HepG2 (cell line): ENCODE data around the gene LINS1. TPM values are rescaled to one million over a fixed set of nuclear protein-coding genes. Genes with fewer than 3 reads are reported as not detected.

Experiments used
- DNMT3B ChIP-seq: conservative IDR thresholded peaks from 2 replicates; pipeline ENCODE4 v1.6.1; 2016; ENCODE audit warnings: missing biosample characterization, control low read depth
- FOXA3 ChIP-seq: IDR thresholded peaks from 2 replicates; pipeline ENCODE4 v1.6.1; 2016; ENCODE audit warnings: missing genetic modification reagents, missing compliant biosample characterization
- ZNF773 ChIP-seq: sonication (generic); formaldehyde crosslinking; IDR thresholded peaks from 2 replicates; pipeline ENCODE4 v1.4.0; 2020; ENCODE audit warnings: missing genetic modification reagents, borderline replicate concordance
- ZSCAN20 ChIP-seq: sonication (generic); formaldehyde crosslinking; IDR thresholded peaks from 2 replicates; pipeline ENCODE4 v1.4.0; 2020; ENCODE audit warnings: missing genetic modification reagents, mild to moderate bottlenecking, borderline replicate concordance
- polyA plus RNA-seq, 8 experiments: library from polyadenylated mRNA; depleted of rRNA in 3 of 8; stranded (reverse) in 7 of 8; unstranded in 1 of 8; fragments of >200 nt; fragmentation: Illumina TruSeq in 4 of 8; extraction: Trizol in 4 of 8; gene quantifications; 2 replicates each; pipeline versions ENCODE4 v1.2.1 to v1.2.3, GENCODE V29; 2011 to 2016; ENCODE audit warnings: low read depth in 4 of 8, missing spikeins in 1 of 8, mixed read lengths in 1 of 8; ENCODE audit not compliant: insufficient read depth in 1 of 8
- total RNA-seq, 5 experiments: library from RNA; depleted of rRNA; stranded (reverse); fragments of >200 nt; fragmentation: Illumina TruSeq; extraction: Trizol; gene quantifications; 2 replicates each; pipeline ENCODE4 v1.2.3, GENCODE V29; 2016; ENCODE audit warnings: low read depth in 1 of 5
- TF ChIP-seq, protein P1 (sequence below): sonication (generic); formaldehyde crosslinking; IDR thresholded peaks from 2 replicates; pipeline ENCODE4 v1.5.0; 2020; ENCODE audit warnings: mild to moderate bottlenecking, missing genetic modification reagents
- TF ChIP-seq, protein P2 (sequence below): sonication (generic); formaldehyde crosslinking; IDR thresholded peaks from 2 replicates; pipeline ENCODE4 v1.4.0; 2020; ENCODE audit warnings: missing genetic modification reagents, borderline replicate concordance
- TF ChIP-seq, protein P3 (sequence below): IDR thresholded peaks from 2 replicates; pipeline ENCODE4 v1.4.0; 2020; ENCODE audit warnings: mild to moderate bottlenecking, missing genetic modification reagents

Gene LINS1
- total and polyA plus RNA-seq, 2 of the 13 experiments (the other 11 are each of a cell fraction or from before 2014, with no cell fraction given): 9.8 to 10.4 TPM

DNA sequence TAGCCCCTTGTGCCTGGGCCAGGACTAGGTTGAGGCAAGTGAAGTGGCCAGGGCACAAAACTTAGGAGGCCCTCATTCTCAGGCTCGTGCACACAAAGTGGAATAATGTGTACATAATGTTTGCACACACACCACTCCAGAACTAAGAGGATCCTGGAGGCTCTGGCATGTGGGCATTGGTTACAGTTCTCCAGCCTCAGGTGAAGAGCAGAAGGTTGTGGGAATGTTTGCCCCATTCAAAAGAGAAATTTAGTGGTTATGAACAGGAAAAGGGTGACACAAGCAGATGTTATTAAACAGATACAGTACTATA lies 31.7 kb upstream of the LINS1 start (continued):
- TF ChIP-seq, protein P1, sequence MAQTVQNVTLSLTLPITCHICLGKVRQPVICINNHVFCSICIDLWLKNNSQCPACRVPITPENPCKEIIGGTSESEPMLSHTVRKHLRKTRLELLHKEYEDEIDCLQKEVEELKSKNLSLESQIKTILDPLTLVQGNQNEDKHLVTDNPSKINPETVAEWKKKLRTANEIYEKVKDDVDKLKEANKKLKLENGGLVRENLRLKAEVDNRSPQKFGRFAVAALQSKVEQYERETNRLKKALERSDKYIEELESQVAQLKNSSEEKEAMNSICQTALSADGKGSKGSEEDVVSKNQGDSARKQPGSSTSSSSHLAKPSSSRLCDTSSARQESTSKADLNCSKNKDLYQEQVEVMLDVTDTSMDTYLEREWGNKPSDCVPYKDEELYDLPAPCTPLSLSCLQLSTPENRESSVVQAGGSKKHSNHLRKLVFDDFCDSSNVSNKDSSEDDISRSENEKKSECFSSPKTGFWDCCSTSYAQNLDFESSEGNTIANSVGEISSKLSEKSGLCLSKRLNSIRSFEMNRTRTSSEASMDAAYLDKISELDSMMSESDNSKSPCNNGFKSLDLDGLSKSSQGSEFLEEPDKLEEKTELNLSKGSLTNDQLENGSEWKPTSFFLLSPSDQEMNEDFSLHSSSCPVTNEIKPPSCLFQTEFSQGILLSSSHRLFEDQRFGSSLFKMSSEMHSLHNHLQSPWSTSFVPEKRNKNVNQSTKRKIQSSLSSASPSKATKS: no peak
- TF ChIP-seq DNMT3B (no peak), ZSCAN20 (CRISPR knock-in tag) (no peak), FOXA3 (CRISPR knock-in tag) (no peak), ZNF773 (CRISPR knock-in tag) (no peak)
- TF ChIP-seq, protein P2, sequence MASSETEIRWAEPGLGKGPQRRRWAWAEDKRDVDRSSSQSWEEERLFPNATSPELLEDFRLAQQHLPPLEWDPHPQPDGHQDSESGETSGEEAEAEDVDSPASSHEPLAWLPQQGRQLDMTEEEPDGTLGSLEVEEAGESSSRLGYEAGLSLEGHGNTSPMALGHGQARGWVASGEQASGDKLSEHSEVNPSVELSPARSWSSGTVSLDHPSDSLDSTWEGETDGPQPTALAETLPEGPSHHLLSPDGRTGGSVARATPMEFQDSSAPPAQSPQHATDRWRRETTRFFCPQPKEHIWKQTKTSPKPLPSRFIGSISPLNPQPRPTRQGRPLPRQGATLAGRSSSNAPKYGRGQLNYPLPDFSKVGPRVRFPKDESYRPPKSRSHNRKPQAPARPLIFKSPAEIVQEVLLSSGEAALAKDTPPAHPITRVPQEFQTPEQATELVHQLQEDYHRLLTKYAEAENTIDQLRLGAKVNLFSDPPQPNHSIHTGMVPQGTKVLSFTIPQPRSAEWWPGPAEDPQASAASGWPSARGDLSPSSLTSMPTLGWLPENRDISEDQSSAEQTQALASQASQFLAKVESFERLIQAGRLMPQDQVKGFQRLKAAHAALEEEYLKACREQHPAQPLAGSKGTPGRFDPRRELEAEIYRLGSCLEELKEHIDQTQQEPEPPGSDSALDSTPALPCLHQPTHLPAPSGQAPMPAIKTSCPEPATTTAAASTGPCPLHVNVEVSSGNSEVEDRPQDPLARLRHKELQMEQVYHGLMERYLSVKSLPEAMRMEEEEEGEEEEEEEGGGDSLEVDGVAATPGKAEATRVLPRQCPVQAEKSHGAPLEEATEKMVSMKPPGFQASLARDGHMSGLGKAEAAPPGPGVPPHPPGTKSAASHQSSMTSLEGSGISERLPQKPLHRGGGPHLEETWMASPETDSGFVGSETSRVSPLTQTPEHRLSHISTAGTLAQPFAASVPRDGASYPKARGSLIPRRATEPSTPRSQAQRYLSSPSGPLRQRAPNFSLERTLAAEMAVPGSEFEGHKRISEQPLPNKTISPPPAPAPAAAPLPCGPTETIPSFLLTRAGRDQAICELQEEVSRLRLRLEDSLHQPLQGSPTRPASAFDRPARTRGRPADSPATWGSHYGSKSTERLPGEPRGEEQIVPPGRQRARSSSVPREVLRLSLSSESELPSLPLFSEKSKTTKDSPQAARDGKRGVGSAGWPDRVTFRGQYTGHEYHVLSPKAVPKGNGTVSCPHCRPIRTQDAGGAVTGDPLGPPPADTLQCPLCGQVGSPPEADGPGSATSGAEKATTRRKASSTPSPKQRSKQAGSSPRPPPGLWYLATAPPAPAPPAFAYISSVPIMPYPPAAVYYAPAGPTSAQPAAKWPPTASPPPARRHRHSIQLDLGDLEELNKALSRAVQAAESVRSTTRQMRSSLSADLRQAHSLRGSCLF (CRISPR knock-in tag): no peak
- TF ChIP-seq, protein P3, sequence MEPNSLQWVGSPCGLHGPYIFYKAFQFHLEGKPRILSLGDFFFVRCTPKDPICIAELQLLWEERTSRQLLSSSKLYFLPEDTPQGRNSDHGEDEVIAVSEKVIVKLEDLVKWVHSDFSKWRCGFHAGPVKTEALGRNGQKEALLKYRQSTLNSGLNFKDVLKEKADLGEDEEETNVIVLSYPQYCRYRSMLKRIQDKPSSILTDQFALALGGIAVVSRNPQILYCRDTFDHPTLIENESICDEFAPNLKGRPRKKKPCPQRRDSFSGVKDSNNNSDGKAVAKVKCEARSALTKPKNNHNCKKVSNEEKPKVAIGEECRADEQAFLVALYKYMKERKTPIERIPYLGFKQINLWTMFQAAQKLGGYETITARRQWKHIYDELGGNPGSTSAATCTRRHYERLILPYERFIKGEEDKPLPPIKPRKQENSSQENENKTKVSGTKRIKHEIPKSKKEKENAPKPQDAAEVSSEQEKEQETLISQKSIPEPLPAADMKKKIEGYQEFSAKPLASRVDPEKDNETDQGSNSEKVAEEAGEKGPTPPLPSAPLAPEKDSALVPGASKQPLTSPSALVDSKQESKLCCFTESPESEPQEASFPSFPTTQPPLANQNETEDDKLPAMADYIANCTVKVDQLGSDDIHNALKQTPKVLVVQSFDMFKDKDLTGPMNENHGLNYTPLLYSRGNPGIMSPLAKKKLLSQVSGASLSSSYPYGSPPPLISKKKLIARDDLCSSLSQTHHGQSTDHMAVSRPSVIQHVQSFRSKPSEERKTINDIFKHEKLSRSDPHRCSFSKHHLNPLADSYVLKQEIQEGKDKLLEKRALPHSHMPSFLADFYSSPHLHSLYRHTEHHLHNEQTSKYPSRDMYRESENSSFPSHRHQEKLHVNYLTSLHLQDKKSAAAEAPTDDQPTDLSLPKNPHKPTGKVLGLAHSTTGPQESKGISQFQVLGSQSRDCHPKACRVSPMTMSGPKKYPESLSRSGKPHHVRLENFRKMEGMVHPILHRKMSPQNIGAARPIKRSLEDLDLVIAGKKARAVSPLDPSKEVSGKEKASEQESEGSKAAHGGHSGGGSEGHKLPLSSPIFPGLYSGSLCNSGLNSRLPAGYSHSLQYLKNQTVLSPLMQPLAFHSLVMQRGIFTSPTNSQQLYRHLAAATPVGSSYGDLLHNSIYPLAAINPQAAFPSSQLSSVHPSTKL (CRISPR knock-in tag): no peak
